Measurements from ENCODE around the gene OR3A3.
"Not testable (repeated sequence)": the region's sequence is repeated elsewhere in the genome, so short reads cannot be mapped to it uniquely, and the experiment has no call there.

Gene OR3A3

GRCh38 chr17:3411070-3411469, at the start of gene OR3A3:
OR3A3 (plus strand) TSS chr17:3411370.
- no peak for DNase-seq

GRCh38 chr17:3371167-3371566, 40.0 kb upstream of the OR3A3 start:
- not testable (repeated sequence) for DNase-seq

GRCh38 chr17:3378321-3378720, 32.8 kb upstream of the OR3A3 start:
- DNase-seq = no peak

- no peak for DNase-seq
These were observed 29.2 kb upstream of the OR3A3 start for GRCh38 chr17:3381957-3382356.

GRCh38 chr17:3385869-3386816, 25.0 kb upstream of the OR3A3 start, which contains the start of gene OR3A2:
OR3A2 (minus strand) TSS chr17:3386308.
- DNase-seq = no peak

- DNase-seq = no peak
These were observed 21.4 kb upstream of the OR3A3 start for GRCh38 chr17:3389791-3390190.

GRCh38 chr17:3397801-3398200, 13.4 kb upstream of the OR3A3 start:
- DNase-seq = peak; percentile 19

- no peak for DNase-seq
These were observed 12.9 kb upstream of the OR3A3 start, which contains the start of gene OR1E1 for GRCh38 chr17:3398310-3398709. OR1E1 (minus strand) TSS chr17:3398410; CDS start chr17:3398410, 0 bp downstream.

GRCh38 chr17:3400055-3400454, 11.1 kb upstream of the OR3A3 start:
- peak; percentile 18 for DNase-seq

GRCh38 chr17:3401786-3402185, 9.4 kb upstream of the OR3A3 start:
- DNase-seq = no peak

- not testable (repeated sequence) for DNase-seq
These were observed 7.3 kb upstream of the OR3A3 start for GRCh38 chr17:3403856-3404255.

GRCh38 chr17:3412216-3412615, 1.0 kb downstream of the OR3A3 start:
- not testable (repeated sequence) for DNase-seq

GRCh38 chr17:3415610-3416009, 4.4 kb downstream of the OR3A3 start:
- no peak for DNase-seq

GRCh38 chr17:3418222-3418621, 7.1 kb downstream of the OR3A3 start:
- DNase-seq = no peak

- DNase-seq = peak; percentile 43
These were observed 22.0 kb downstream of the OR3A3 start for GRCh38 chr17:3433215-3433614.

- DNase-seq = no peak
These were observed 22.6 kb downstream of the OR3A3 start, which contains the start of gene OR1E2 for GRCh38 chr17:3433741-3434140. OR1E2 (minus strand) TSS chr17:3433841; CDS start chr17:3433841, 0 bp downstream.

GRCh38 chr17:3438368-3438767, 27.2 kb downstream of the OR3A3 start:
- DNase-seq = no peak

GRCh38 chr17:3440451-3440850, 29.3 kb downstream of the OR3A3 start:
- no peak for DNase-seq

GRCh38 chr17:3447625-3448024, 36.5 kb downstream of the OR3A3 start:
- no peak for DNase-seq

- DNase-seq = no peak
These were observed 37.0 kb downstream of the OR3A3 start for GRCh38 chr17:3448059-3448665.

- DNase-seq = not testable (repeated sequence)
These were observed 55.2 kb downstream of the OR3A3 start for GRCh38 chr17:3466355-3466754.

GRCh38 chr17:3469529-3469928, 58.4 kb downstream of the OR3A3 start:
- DNase-seq = no peak

- DNase-seq = no peak
These were observed 60.4 kb downstream of the OR3A3 start, which contains the start of gene SPATA22 for GRCh38 chr17:3471599-3471998. SPATA22 (minus strand) TSS chr17:3471819; CDS start chr17:3469325, 2,494 bp downstream.

- no peak for DNase-seq
These were observed 61.0 kb downstream of the OR3A3 start for GRCh38 chr17:3472137-3472536.
